Measurements from ENCODE around the gene PRSS33.

The PRSS33 gene

DNA sequence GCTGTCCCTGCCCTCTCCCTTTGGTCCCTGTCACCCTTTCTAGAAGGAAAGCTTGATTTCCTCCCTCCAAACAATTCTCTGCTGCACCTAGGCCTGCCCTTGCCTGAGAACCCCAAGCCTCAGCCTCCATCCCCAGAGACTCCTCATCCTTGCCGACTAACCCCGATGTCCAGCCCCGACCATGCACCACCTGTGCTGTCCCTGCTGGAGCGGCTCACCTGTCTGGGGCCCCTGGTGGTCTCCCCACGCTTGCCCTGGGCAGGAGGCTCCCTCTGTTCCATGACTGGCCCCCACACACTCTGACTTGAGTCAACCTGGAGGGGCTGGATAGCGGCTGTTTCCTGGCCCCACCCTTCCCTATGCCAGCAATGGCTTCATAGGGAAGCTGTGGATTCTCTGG lies 46.9 kb downstream of the PRSS33 start:
- no peak for DNase-seq
- Histone ChIP-seq H3K36me3 (ENCODE audit: control insufficient read depth, insufficient read depth, low read length) (no peaks in the 10 kb centered on the region), H3K9me3 (ENCODE audit: control insufficient read depth, low read length) (no peaks in the 10 kb centered on the region), H3K27me3 (replicated peaks; ENCODE audit: control insufficient read depth, insufficient read depth, low read length, poor library complexity, severe bottlenecking) (no peaks in the 10 kb centered on the region), H3K27ac (ENCODE audit: insufficient read depth, low read length, poor library complexity, severe bottlenecking) (no peak overlapping the region), H3K4me3 (ENCODE audit: insufficient read depth, low read depth, low read length, poor library complexity, severe bottlenecking) (no peak overlapping the region), H3K4me1 (ENCODE audit: control insufficient read depth, insufficient read depth, low read length, poor library complexity, severe bottlenecking) (no peaks in the 10 kb centered on the region)

DNA sequence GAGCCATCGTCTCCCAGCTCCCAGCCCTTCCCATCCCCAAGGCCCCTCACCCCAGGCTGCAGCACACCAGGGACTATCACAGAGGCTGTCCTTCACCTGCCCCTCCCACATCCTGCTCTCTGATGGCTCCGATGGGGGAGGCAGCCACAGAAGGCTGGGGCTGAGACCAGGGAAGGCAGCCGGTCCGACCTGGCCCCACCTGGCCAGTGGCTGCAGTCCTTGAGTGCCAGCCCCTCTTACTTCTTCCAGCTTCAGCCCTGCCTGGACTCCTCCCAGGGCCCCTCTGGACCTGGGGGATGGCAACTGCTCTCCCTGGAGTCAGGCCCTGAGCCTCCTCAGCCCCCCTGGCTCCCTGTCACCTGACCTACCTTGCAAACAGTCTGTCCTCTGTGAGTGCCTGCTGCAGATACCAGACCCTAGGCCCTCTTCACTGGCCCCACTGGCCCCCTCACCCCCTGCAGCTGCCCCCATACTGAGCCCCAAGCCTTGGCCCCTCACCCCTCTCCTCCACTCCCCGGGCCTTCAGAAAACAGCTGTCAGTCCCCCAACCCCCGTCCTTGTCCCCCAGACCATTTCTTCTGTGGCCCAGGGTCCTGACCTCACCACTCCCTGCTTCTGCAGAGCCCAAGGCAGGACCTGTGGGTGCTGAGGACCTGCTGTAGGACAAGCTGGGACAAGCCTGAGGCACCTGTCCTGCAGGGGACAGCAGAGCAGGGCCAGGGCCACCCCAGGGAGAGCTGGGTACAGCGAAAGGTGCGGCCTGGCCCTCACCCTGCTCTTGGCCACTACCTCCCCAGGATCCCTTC lies 47.5 kb downstream of the PRSS33 start:
- Histone ChIP-seq H3K27ac (ENCODE audit: insufficient read depth, low read length, poor library complexity, severe bottlenecking) (no peak overlapping the region), H3K9me3 (ENCODE audit: control insufficient read depth, low read length) (no peaks in the 10 kb centered on the region), H3K36me3 (ENCODE audit: control insufficient read depth, insufficient read depth, low read length) (no peaks in the 10 kb centered on the region), H3K27me3 (replicated peaks; ENCODE audit: control insufficient read depth, insufficient read depth, low read length, poor library complexity, severe bottlenecking) (no peaks in the 10 kb centered on the region), H3K4me1 (ENCODE audit: control insufficient read depth, insufficient read depth, low read length, poor library complexity, severe bottlenecking) (no peaks in the 10 kb centered on the region), H3K4me3 (ENCODE audit: insufficient read depth, low read depth, low read length, poor library complexity, severe bottlenecking) (no peak overlapping the region)
- no peak for DNase-seq

- no peak for DNase-seq
- Histone ChIP-seq H3K4me3 (ENCODE audit: insufficient read depth, low read depth, low read length, poor library complexity, severe bottlenecking) (no peak overlapping the region), H3K27ac (ENCODE audit: insufficient read depth, low read length, poor library complexity, severe bottlenecking) (no peak overlapping the region), H3K4me1 (ENCODE audit: control insufficient read depth, insufficient read depth, low read length, poor library complexity, severe bottlenecking) (no peaks in the 10 kb centered on the region), H3K27me3 (replicated peaks; ENCODE audit: control insufficient read depth, insufficient read depth, low read length, poor library complexity, severe bottlenecking) (no peaks in the 10 kb centered on the region), H3K9me3 (ENCODE audit: control insufficient read depth, low read length) (no peaks in the 10 kb centered on the region), H3K36me3 (ENCODE audit: control insufficient read depth, insufficient read depth, low read length) (no peaks in the 10 kb centered on the region)
Observed at GRCh38 chr16:2738615-2739014, 48.7 kb downstream of the PRSS33 start.

GRCh38 chr16:2737895-2738418 lies 49.4 kb downstream of the PRSS33 start:
- H3K36me3 ChIP-seq (ENCODE audit: control insufficient read depth, insufficient read depth, low read length), result no peaks in the 10 kb centered on the region
- no peaks in the 10 kb centered on the region for H3K27me3 ChIP-seq (replicated peaks; ENCODE audit: control insufficient read depth, insufficient read depth, low read length, poor library complexity, severe bottlenecking)
- H3K9me3 ChIP-seq (ENCODE audit: control insufficient read depth, low read length), result no peaks in the 10 kb centered on the region
- H3K4me1 ChIP-seq (ENCODE audit: control insufficient read depth, insufficient read depth, low read length, poor library complexity, severe bottlenecking), result no peaks in the 10 kb centered on the region
- H3K4me3 ChIP-seq (ENCODE audit: insufficient read depth, low read depth, low read length, poor library complexity, severe bottlenecking), result no peak overlapping the region
- H3K27ac ChIP-seq (ENCODE audit: insufficient read depth, low read length, poor library complexity, severe bottlenecking), result no peak overlapping the region
- DNase-seq, result no peak

DNA sequence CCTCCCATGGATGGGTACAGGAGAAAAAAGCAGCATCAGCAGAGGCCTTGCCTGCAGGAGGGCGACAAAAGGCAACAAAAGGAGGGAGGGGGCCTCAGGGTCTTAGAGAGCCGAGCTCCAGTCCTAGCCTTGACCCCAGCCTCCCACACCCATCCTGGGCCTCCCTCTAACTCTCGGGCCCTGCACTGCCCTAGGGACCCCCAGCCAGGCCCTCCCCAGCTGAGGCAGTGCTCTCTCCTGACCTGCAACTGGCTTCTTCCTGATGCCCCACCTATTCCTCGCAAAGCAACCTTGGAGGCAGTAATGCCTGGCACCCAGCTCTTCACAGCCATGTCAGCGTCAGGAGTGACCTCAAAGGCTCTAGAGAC lies 50.1 kb downstream of the PRSS33 start:
- DNase-seq, result no peak
- Histone ChIP-seq H3K27me3 (replicated peaks; ENCODE audit: control insufficient read depth, insufficient read depth, low read length, poor library complexity, severe bottlenecking) (no peaks in the 10 kb centered on the region), H3K27ac (ENCODE audit: insufficient read depth, low read length, poor library complexity, severe bottlenecking) (no peak overlapping the region), H3K4me3 (ENCODE audit: insufficient read depth, low read depth, low read length, poor library complexity, severe bottlenecking) (no peak overlapping the region), H3K36me3 (ENCODE audit: control insufficient read depth, insufficient read depth, low read length) (no peaks in the 10 kb centered on the region), H3K4me1 (ENCODE audit: control insufficient read depth, insufficient read depth, low read length, poor library complexity, severe bottlenecking) (no peaks in the 10 kb centered on the region), H3K9me3 (ENCODE audit: control insufficient read depth, low read length) (no peaks in the 10 kb centered on the region)

GRCh38 chr16:2736476-2737237 lies 50.7 kb downstream of the PRSS33 start:
- Histone ChIP-seq H3K4me3 (ENCODE audit: insufficient read depth, low read depth, low read length, poor library complexity, severe bottlenecking) (no peak overlapping the region), H3K27ac (ENCODE audit: insufficient read depth, low read length, poor library complexity, severe bottlenecking) (no peak overlapping the region), H3K27me3 (replicated peaks; ENCODE audit: control insufficient read depth, insufficient read depth, low read length, poor library complexity, severe bottlenecking) (no peaks in the 10 kb centered on the region), H3K9me3 (ENCODE audit: control insufficient read depth, low read length) (no peaks in the 10 kb centered on the region), H3K36me3 (ENCODE audit: control insufficient read depth, insufficient read depth, low read length) (no peaks in the 10 kb centered on the region), H3K4me1 (ENCODE audit: control insufficient read depth, insufficient read depth, low read length, poor library complexity, severe bottlenecking) (no peaks in the 10 kb centered on the region)
- no peak for DNase-seq

- H3K27ac ChIP-seq (ENCODE audit: insufficient read depth, low read length, poor library complexity, severe bottlenecking), result no peak overlapping the region
- H3K4me3 ChIP-seq (ENCODE audit: insufficient read depth, low read depth, low read length, poor library complexity, severe bottlenecking), result no peak overlapping the region
- H3K9me3 ChIP-seq (ENCODE audit: control insufficient read depth, low read length), result no peaks in the 10 kb centered on the region
- no peaks in the 10 kb centered on the region for H3K4me1 ChIP-seq (ENCODE audit: control insufficient read depth, insufficient read depth, low read length, poor library complexity, severe bottlenecking)
- no peaks in the 10 kb centered on the region for H3K27me3 ChIP-seq (replicated peaks; ENCODE audit: control insufficient read depth, insufficient read depth, low read length, poor library complexity, severe bottlenecking)
- no peaks in the 10 kb centered on the region for H3K36me3 ChIP-seq (ENCODE audit: control insufficient read depth, insufficient read depth, low read length)
- DNase-seq, result no peak
Observed at GRCh38 chr16:2734844-2735515, 52.4 kb downstream of the PRSS33 start.
